PC-3 (cell line): ENCODE results near the gene ZC2HC1C. TPM values are rescaled to one million over a fixed set of nuclear protein-coding genes. Genes with fewer than 3 reads are reported as not detected.
A peak's percentile ranks its signal among the peaks of the same experiment; 100 is the strongest.
"Not testable (repeated sequence)": the region's sequence is repeated elsewhere in the genome, so short reads cannot be mapped to it uniquely, and the experiment has no call there.

ENCODE experiments used
- ATAC-seq: fragments of 200-7000 bp; cut with Tn5 transposase; 2 replicates; pipeline ENCODE4 v1.9.1; 2020; ENCODE audit warnings: mild to moderate bottlenecking, moderate library complexity
- BruUV-seq: library from RNA; stranded (reverse); fragments of 400-500 nt; replicated peaks from 2 replicates; lab custom pipeline; 2021; lab: Mats Ljungman, UMichigan
- CTCF ChIA-PET: fragments of 300-600 bp; sonication (Branson Sonifier 250); formaldehyde crosslinking; loops from one replicate; lab custom pipeline; 2022; ENCODE audit warnings: antibody characterized with exemption; lab: Charles Lee
- POLR2A ChIA-PET: fragments of 300-600 bp; sonication (Branson Sonifier 250); formaldehyde crosslinking; loops from one replicate; lab custom pipeline; 2022; ENCODE audit warnings: antibody characterized with exemption; ENCODE audit not compliant: unreplicated experiment; lab: Charles Lee
- DNase-seq: peaks from one replicate; pipeline ENCODE4 v3.0.0-alpha.2; 2015
- H2AFZ ChIP-seq: fragments of 300-600 bp; sonication (generic); 2 replicates; pipeline ENCODE4 v1.6.0; 2016; ENCODE audit warnings: antibody characterized with exemption, low read length
- H3F3A ChIP-seq: fragments of 300-600 bp; sonication (generic); one replicate; pipeline ENCODE4 v1.6.0; 2017; ENCODE audit warnings: antibody characterized with exemption, low read length, control low read depth, mild to moderate bottlenecking; ENCODE audit not compliant: unreplicated experiment
- H3K27ac ChIP-seq: fragments of 300-600 bp; sonication (generic); 2 replicates; pipeline ENCODE4 v1.5.1; 2016; ENCODE audit warnings: mild to moderate bottlenecking, low read length
- H3K27me3 ChIP-seq: fragments of 300-600 bp; sonication (generic); 2 replicates; pipeline ENCODE4 v1.6.1; 2016; ENCODE audit warnings: low read length, mixed read lengths
- H3K36me3 ChIP-seq: fragments of 300-600 bp; sonication (generic); 2 replicates; pipeline ENCODE4 v1.6.1; 2016; ENCODE audit warnings: low read depth, mixed run types, low read length, mixed read lengths
- H3K4me1 ChIP-seq: fragments of 300-600 bp; sonication (generic); 2 replicates; pipeline ENCODE4 v1.5.1; 2016; ENCODE audit warnings: low read length; ENCODE audit not compliant: insufficient read depth
- H3K4me2 ChIP-seq: fragments of 300-600 bp; sonication (generic); 2 replicates; pipeline ENCODE4 v1.6.0; 2016; ENCODE audit warnings: low read length
- H3K4me3 ChIP-seq: fragments of 300-600 bp; sonication (generic); 2 replicates; pipeline ENCODE4 v1.5.1; 2016; ENCODE audit warnings: mild to moderate bottlenecking, low read length, mixed read lengths
- H3K79me2 ChIP-seq: fragments of 300-600 bp; sonication (generic); 2 replicates; pipeline ENCODE4 v1.6.1; 2017; ENCODE audit warnings: low read length, mixed read lengths
- H3K9ac ChIP-seq: fragments of 300-600 bp; sonication (generic); 2 replicates; pipeline ENCODE4 v1.6.0; 2016; ENCODE audit warnings: mild to moderate bottlenecking, low read length
- H3K9me2 ChIP-seq: fragments of 300-600 bp; sonication (generic); replicated peaks from 2 replicates; pipeline ENCODE4 v1.6.1; 2016; ENCODE audit warnings: mixed run types, low read length, mixed read lengths
- H3K9me3 ChIP-seq: fragments of 300-600 bp; sonication (generic); 2 replicates; pipeline ENCODE4 v1.6.1; 2016; ENCODE audit warnings: low read length, mixed read lengths
- H4K20me1 ChIP-seq: fragments of 300-600 bp; sonication (generic); 2 replicates; pipeline ENCODE4 v1.6.1; 2016; ENCODE audit warnings: low read length, mixed read lengths
- CTCF ChIP-seq: fragments of 300-600 bp; sonication (generic); conservative IDR thresholded peaks from 2 replicates; pipeline ENCODE4 v1.5.1; 2017; ENCODE audit warnings: antibody characterized with exemption, low read depth, mild to moderate bottlenecking, low read length
- EZH2 ChIP-seq: fragments of 300-600 bp; sonication (generic); IDR thresholded peaks from one replicate; pipeline ENCODE4 v1.6.1; 2017; ENCODE audit warnings: antibody characterized with exemption, mild to moderate bottlenecking, low read length; ENCODE audit not compliant: unreplicated experiment
- EZH2phosphoT487 ChIP-seq: fragments of 300-600 bp; sonication (generic); IDR thresholded peaks from 2 replicates; pipeline ENCODE4 v1.6.1; 2018; ENCODE audit warnings: mild to moderate bottlenecking, antibody characterized with exemption, low read length, borderline replicate concordance
- intact Hi-C: fragments of 100-400 bp; cut with micrococcal nuclease; formaldehyde crosslinking; loops from 2 replicates; pipeline ENCODE4 v1.9.0; 2023
- total RNA-seq: library from RNA; depleted of rRNA; stranded (reverse); fragments of >200 nt; gene quantifications from 2 replicates; pipeline ENCODE4 v1.2.3, GENCODE V29; 2014

ZC2HC1C gene
- total RNA-seq, 1 experiment from 2014 or later: 3.4 TPM

GRCh38 chr14:75126679-75127473, 57.4 kb downstream of the ZC2HC1C start, which contains the start of gene NEK9:
Gene NEK9, minus strand, starts transcription at chr14:75127048. Its CDS starts 127 bp downstream, at chr14:75126921.
- Histone ChIP-seq H3K27ac (peak within 1 kb of the TSS; percentile 51), H3K9ac (peak within 1 kb of the TSS; percentile 93), H3K4me2 (peak within 1 kb of the TSS; percentile 89), H3K27me3 (no peaks in the 10 kb centered on the region), H2AFZ (peak within 1 kb of the TSS; percentile 99), H3F3A (no peaks in the 10 kb centered on the region), H3K79me2 (peaks cover 22% of the 10 kb centered on the region), H3K36me3 (peaks cover 3% of the 10 kb centered on the region; the same call in 1 of the 2 replicates), H3K9me2 (no peaks in the 10 kb centered on the region), H4K20me1 (no peaks in the 10 kb centered on the region), H3K4me1 (peaks cover 33% of the 10 kb centered on the region), H3K4me3 (peak within 1 kb of the TSS; percentile 82), H3K9me3 (no peaks in the 10 kb centered on the region)
- ChIA-PET CTCF (interaction anchor here (0.6 to 1.0 kb wide), 3 partner anchors 26 to 360 kb away, joined by 3 to 8 read pairs (median 4); no protein-coding TSS in a partner anchor), POLR2A (interaction anchor here (0.6 kb wide), 2 partner anchors 178 to 241 kb away, joined by 4 read pairs; no protein-coding TSS in a partner anchor)
- peak; percentile 79 for ATAC-seq
- TSS peak; percentile 80 for BruUV-seq
- intact Hi-C loops: no loop called here
- TF ChIP-seq EZH2 (no peak), CTCF (no peak), EZH2phosphoT487 (no peak)
- DNase-seq: peak; percentile 80

- H3K27ac ChIP-seq: peak overlapping the region; percentile 51
- DNase-seq, H3K9me2 ChIP-seq, intact Hi-C loops, H3K27me3 ChIP-seq, H3F3A ChIP-seq, H3K9me3 ChIP-seq, ATAC-seq, BruUV-seq, H3K36me3 ChIP-seq, H4K20me1 ChIP-seq: not testable (repeated sequence)
- H3K4me1 ChIP-seq: peaks cover 33% of the 10 kb centered on the region
- peak overlapping the region; percentile 93 for H3K9ac ChIP-seq
- peak overlapping the region; percentile 82 for H3K4me3 ChIP-seq
- peaks cover 22% of the 10 kb centered on the region for H3K79me2 ChIP-seq
- peak overlapping the region; percentile 89 for H3K4me2 ChIP-seq
- CTCF ChIA-PET: interaction anchor here (0.6 to 1.0 kb wide), 2 partner anchors 26 to 176 kb away, joined by 3 to 4 read pairs; no protein-coding TSS in a partner anchor
- peak overlapping the region; percentile 99 for H2AFZ ChIP-seq
- POLR2A ChIA-PET: interaction anchor here (0.6 kb wide), 1 partner anchor 242 kb away, joined by 4 read pairs; no protein-coding TSS in a partner anchor
Observed at GRCh38 chr14:75127474-75127820, 58.0 kb downstream of the ZC2HC1C start.

- no peak for DNase-seq
- Histone ChIP-seq H4K20me1 (no peaks in the 10 kb centered on the region), H3K27me3 (no peaks in the 10 kb centered on the region), H3K4me1 (peaks cover 33% of the 10 kb centered on the region), H3K79me2 (peaks cover 22% of the 10 kb centered on the region), H3K36me3 (peaks cover 3% of the 10 kb centered on the region), H3K9me2 (no peaks in the 10 kb centered on the region), H2AFZ (no peak overlapping the region), H3K4me3 (no peak overlapping the region), H3K27ac (no peak overlapping the region), H3K9me3 (no peaks in the 10 kb centered on the region), H3F3A (no peaks in the 10 kb centered on the region), H3K9ac (no peak overlapping the region; the same call in 1 of the 2 replicates), H3K4me2 (peak overlapping the region; percentile 89)
- no TSS peak for BruUV-seq
- intact Hi-C loops: no loop called here
- POLR2A ChIA-PET: no interaction called here
- ATAC-seq: no peak
- CTCF ChIA-PET: no interaction called here
- TF ChIP-seq EZH2phosphoT487 (no peak), EZH2 (no peak), CTCF (no peak)
Observed at GRCh38 chr14:75127903-75128595, 58.6 kb downstream of the ZC2HC1C start.
